NCI-H2196 treated with DMSO at 0.1 percent for 48 hours (cell line): ENCODE measurements around the gene ADGRB3.

Source experiments
- DNase-seq: peaks from one replicate; lab custom pipeline; 2025; ENCODE audit not compliant: unreplicated experiment; lab: John Stamatoyannopoulos, UW

Gene ADGRB3

GRCh38 chr6:68634726-68635411 is at the start of gene ADGRB3:
Gene ADGRB3, plus strand, starts transcription at chr6:68635282. Its CDS starts 3,394 bp downstream, at chr6:68638676.
- DNase-seq = peak; percentile 55

- no peak for DNase-seq
These were observed 41.5 kb upstream of the ADGRB3 start for GRCh38 chr6:68593558-68593957.

GRCh38 chr6:68597642-68598041 is 37.4 kb upstream of the ADGRB3 start:
- no peak for DNase-seq

GRCh38 chr6:68615938-68616337 is 19.1 kb upstream of the ADGRB3 start:
- DNase-seq = no peak

- DNase-seq = no peak
These were observed 9.1 kb upstream of the ADGRB3 start for GRCh38 chr6:68625998-68626397.

GRCh38 chr6:68628161-68628560 is 6.9 kb upstream of the ADGRB3 start:
- no peak for DNase-seq

GRCh38 chr6:68632734-68633133 is 2.3 kb upstream of the ADGRB3 start:
- no peak for DNase-seq

- no peak for DNase-seq
These were observed 1.7 kb upstream of the ADGRB3 start for GRCh38 chr6:68633281-68633971.

GRCh38 chr6:68633972-68634725 is 933 bp upstream of the ADGRB3 start:
- no peak for DNase-seq

- DNase-seq = no peak
These were observed 277 bp downstream of the ADGRB3 start for GRCh38 chr6:68635412-68635705.

- DNase-seq = peak; percentile 3
These were observed 828 bp downstream of the ADGRB3 start for GRCh38 chr6:68635706-68636513.

- DNase-seq = no peak
These were observed 1.6 kb downstream of the ADGRB3 start for GRCh38 chr6:68636666-68637065.

GRCh38 chr6:68637071-68637470 is 2.0 kb downstream of the ADGRB3 start:
- DNase-seq = no peak

- DNase-seq = no peak
These were observed 2.7 kb downstream of the ADGRB3 start for GRCh38 chr6:68637782-68638181.

- peak; percentile 2 for DNase-seq
These were observed 3.3 kb downstream of the ADGRB3 start for GRCh38 chr6:68638230-68638900.

- DNase-seq = no peak
These were observed 4.1 kb downstream of the ADGRB3 start for GRCh38 chr6:68639211-68639610.

GRCh38 chr6:68639826-68640490 is 4.9 kb downstream of the ADGRB3 start:
- no peak for DNase-seq

- no peak for DNase-seq
These were observed 5.4 kb downstream of the ADGRB3 start for GRCh38 chr6:68640491-68640835.

GRCh38 chr6:68641172-68641571 is 6.1 kb downstream of the ADGRB3 start:
- no peak for DNase-seq

GRCh38 chr6:68642081-68642480 is 7.0 kb downstream of the ADGRB3 start:
- no peak for DNase-seq
